T-helper 2 cell treated with Interferon-gamma antibody and Interleukin-4, amounts not matched to agents 5 μg/mL and 100 μg/mL, for 36 hours (primary cell): ENCODE data around the gene CDH1.

Source experiments
- DNase-seq: peaks from one replicate; pipeline ENCODE4 v3.0.0; 2021; ENCODE audit warnings: low spot score
- H3K27ac Mint-ChIP-seq: one replicate; pipeline ENCODE4 v1.8.0; 2021; ENCODE audit warnings: mild to moderate bottlenecking, mixed read lengths
- H3K27me3 Mint-ChIP-seq: one replicate; pipeline ENCODE4 v1.8.0; 2021; ENCODE audit warnings: low read depth, mixed read lengths
- H3K36me3 Mint-ChIP-seq: one replicate; pipeline ENCODE4 v1.8.0; 2021; ENCODE audit warnings: low read depth, mixed read lengths
- H3K4me1 Mint-ChIP-seq: one replicate; pipeline ENCODE4 v1.8.0; 2021; ENCODE audit warnings: low read depth, mixed read lengths
- H3K4me3 Mint-ChIP-seq: one replicate; pipeline ENCODE4 v1.8.0; 2022; ENCODE audit warnings: mild to moderate bottlenecking, moderate library complexity, mixed read lengths
- H3K9me3 Mint-ChIP-seq: one replicate; pipeline ENCODE4 v1.8.0; 2021; ENCODE audit warnings: mixed read lengths

Gene CDH1

GRCh38 chr16:68844211-68844564, 107.1 kb downstream of the CDH1 start:
- no peak for DNase-seq
- H3K27ac Mint-ChIP-seq: peak overlapping the region; percentile 92
- H3K9me3 Mint-ChIP-seq: no peaks in the 10 kb centered on the region
- peaks cover 8% of the 10 kb centered on the region for H3K36me3 Mint-ChIP-seq
- no peaks in the 10 kb centered on the region for H3K27me3 Mint-ChIP-seq
- peaks cover 21% of the 10 kb centered on the region for H3K4me1 Mint-ChIP-seq
- peak overlapping the region; percentile 99 for H3K4me3 Mint-ChIP-seq

- H3K27ac Mint-ChIP-seq: no peak overlapping the region
- peaks cover 8% of the 10 kb centered on the region for H3K36me3 Mint-ChIP-seq
- no peak for DNase-seq
- H3K9me3 Mint-ChIP-seq: no peaks in the 10 kb centered on the region
- no peaks in the 10 kb centered on the region for H3K27me3 Mint-ChIP-seq
- H3K4me1 Mint-ChIP-seq: peaks cover 20% of the 10 kb centered on the region
- no peak overlapping the region for H3K4me3 Mint-ChIP-seq
Measured at GRCh38 chr16:68848786-68849185, 111.7 kb downstream of the CDH1 start.

DNA sequence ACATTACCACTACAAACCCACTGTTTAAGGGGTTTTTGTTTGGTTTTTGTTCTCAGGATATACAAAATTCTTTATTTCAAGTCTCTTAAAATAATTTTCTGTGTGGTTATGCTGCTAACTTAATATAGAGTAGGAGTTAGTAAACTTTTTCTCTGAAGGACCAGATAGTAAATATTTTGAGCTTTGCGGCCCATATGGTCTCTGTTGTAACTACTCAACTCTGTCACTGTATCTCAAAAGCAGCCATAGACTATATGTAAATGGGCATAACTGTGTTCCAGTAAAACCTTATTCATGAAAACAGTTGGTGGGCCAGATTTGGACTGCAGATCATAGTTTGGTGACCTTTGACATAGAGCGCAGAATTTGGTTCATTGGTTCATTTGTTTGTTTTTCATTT, 113.4 kb downstream of the CDH1 start:
- Mint-ChIP-seq H3K36me3 (peaks cover 7% of the 10 kb centered on the region), H3K4me1 (peaks cover 10% of the 10 kb centered on the region), H3K4me3 (no peak overlapping the region), H3K9me3 (no peaks in the 10 kb centered on the region), H3K27ac (no peak overlapping the region), H3K27me3 (no peaks in the 10 kb centered on the region)
- DNase-seq: no peak

DNA sequence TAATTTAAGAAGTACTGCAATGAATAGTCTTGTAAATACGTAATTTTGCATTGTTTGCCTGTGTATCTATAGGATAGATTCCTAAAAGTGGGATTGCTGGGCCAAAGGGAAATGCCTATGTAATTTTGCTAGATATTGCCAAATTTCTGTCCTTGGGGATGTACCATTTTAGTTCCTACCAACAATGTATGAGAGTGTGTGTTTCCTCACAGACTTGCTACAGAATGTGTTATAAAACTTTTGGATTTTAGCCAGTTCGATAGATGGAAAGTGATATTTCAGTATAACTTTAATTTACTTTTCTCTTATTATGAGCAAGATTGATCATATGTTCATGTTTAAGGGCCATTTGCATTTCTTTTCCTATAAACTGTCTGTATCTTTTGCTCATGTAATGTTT, 114.5 kb downstream of the CDH1 start:
- H3K27ac Mint-ChIP-seq: no peak overlapping the region
- peaks cover 7% of the 10 kb centered on the region for H3K36me3 Mint-ChIP-seq
- H3K9me3 Mint-ChIP-seq: no peaks in the 10 kb centered on the region
- DNase-seq: no peak
- H3K4me1 Mint-ChIP-seq: peaks cover 13% of the 10 kb centered on the region
- H3K4me3 Mint-ChIP-seq: no peak overlapping the region
- no peaks in the 10 kb centered on the region for H3K27me3 Mint-ChIP-seq

GRCh38 chr16:68857479-68857878, 120.4 kb downstream of the CDH1 start:
- no peak for DNase-seq
- Mint-ChIP-seq H3K27ac (no peak overlapping the region), H3K27me3 (no peaks in the 10 kb centered on the region), H3K4me1 (peaks cover 3% of the 10 kb centered on the region), H3K9me3 (no peaks in the 10 kb centered on the region), H3K4me3 (no peak overlapping the region), H3K36me3 (peaks cover 8% of the 10 kb centered on the region)

DNA sequence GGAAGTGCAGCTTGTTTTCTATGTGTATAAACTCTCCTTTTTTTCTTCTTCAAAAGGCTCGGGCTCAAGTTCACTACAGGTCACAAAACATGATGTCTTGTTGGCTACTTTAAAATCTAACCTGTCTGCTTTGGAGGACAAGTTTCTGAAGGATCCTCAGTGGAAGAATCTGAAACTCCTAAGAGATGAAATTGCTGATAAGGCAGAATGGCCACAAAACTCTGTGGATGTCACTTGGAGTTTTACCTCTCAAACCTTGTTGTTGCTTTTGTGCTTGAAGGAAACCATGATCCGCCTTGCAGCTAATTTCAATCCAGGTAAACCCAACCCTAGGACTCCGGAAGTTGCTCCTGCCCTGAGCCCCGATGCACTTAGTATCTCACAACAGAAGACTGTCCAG, 122.7 kb downstream of the CDH1 start:
- peaks cover 8% of the 10 kb centered on the region for H3K36me3 Mint-ChIP-seq
- no peak for DNase-seq
- no peaks in the 10 kb centered on the region for H3K27me3 Mint-ChIP-seq
- no peak overlapping the region for H3K4me3 Mint-ChIP-seq
- no peaks in the 10 kb centered on the region for H3K9me3 Mint-ChIP-seq
- no peak overlapping the region for H3K27ac Mint-ChIP-seq
- peaks cover 3% of the 10 kb centered on the region for H3K4me1 Mint-ChIP-seq

- no peaks in the 10 kb centered on the region for H3K27me3 Mint-ChIP-seq
- no peaks in the 10 kb centered on the region for H3K4me1 Mint-ChIP-seq
- no peak overlapping the region for H3K4me3 Mint-ChIP-seq
- H3K9me3 Mint-ChIP-seq: no peaks in the 10 kb centered on the region
- DNase-seq: no peak
- H3K36me3 Mint-ChIP-seq: peaks cover 8% of the 10 kb centered on the region
- no peak overlapping the region for H3K27ac Mint-ChIP-seq
Measured at GRCh38 chr16:68860978-68861892, 124.1 kb downstream of the CDH1 start.

DNA sequence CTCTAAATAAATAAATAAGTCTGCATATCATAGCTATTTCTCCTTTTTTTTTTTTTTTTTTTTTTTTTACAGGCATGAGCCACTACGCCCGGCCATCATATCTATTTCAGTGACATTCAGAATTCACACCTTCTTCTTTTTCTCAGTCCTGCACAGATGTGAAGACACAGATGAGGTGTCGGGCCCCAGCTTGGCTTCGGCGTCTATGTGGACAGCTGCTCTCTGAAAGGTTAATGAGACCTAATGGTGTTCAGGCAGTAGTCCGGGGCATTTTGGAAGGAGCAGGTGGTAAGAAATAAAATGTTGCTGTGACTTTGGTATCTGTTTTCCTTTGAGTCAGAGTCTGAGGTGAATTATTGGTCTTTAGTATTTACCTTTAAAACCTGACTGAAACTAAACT, 129.8 kb downstream of the CDH1 start:
- no peak for DNase-seq
- Mint-ChIP-seq H3K9me3 (no peaks in the 10 kb centered on the region), H3K4me3 (no peak overlapping the region), H3K27me3 (no peaks in the 10 kb centered on the region), H3K27ac (no peak overlapping the region), H3K36me3 (peaks cover 22% of the 10 kb centered on the region), H3K4me1 (peaks cover 3% of the 10 kb centered on the region)

DNA sequence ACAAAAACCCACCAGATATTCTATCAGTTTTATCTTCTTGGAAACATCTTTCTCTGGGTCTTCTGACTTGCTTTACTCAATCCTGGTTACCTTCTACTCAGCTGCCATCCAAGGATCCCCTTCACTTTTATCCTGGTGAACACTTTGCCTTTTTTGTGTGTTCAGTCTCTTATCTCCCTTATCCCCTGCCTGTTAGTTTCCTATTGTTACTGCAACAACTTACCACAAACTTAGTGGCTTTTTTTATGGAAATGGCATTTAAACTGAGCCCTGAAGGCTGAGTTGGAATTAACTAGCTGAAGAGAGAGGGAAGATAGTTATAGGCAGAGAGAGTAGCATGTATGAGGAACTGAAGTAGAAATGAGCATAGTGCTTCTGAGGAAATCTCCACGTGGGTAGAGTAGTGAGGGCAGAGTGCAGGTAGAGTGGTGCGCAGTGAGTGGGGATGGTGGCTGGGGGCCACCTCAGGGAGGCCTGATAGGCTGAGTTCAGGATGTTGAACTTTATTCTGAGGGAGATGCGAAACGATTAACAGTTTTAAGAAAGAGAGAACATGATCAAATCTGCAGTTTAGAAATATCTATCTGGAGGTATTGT, 132.5 kb downstream of the CDH1 start:
- Mint-ChIP-seq H3K4me1 (peaks cover 3% of the 10 kb centered on the region), H3K36me3 (peaks cover 32% of the 10 kb centered on the region), H3K27ac (no peak overlapping the region), H3K9me3 (no peaks in the 10 kb centered on the region), H3K27me3 (no peaks in the 10 kb centered on the region), H3K4me3 (no peak overlapping the region)
- DNase-seq: no peak

GRCh38 chr16:68873635-68874471, 136.8 kb downstream of the CDH1 start:
- no peaks in the 10 kb centered on the region for H3K27me3 Mint-ChIP-seq
- no peak overlapping the region for H3K4me3 Mint-ChIP-seq
- H3K36me3 Mint-ChIP-seq: peaks cover 45% of the 10 kb centered on the region
- H3K27ac Mint-ChIP-seq: no peak overlapping the region
- peaks cover 3% of the 10 kb centered on the region for H3K4me1 Mint-ChIP-seq
- no peaks in the 10 kb centered on the region for H3K9me3 Mint-ChIP-seq
- no peak for DNase-seq

- no peak overlapping the region for H3K27ac Mint-ChIP-seq
- H3K4me1 Mint-ChIP-seq: no peaks in the 10 kb centered on the region
- H3K9me3 Mint-ChIP-seq: no peaks in the 10 kb centered on the region
- no peak for DNase-seq
- no peaks in the 10 kb centered on the region for H3K27me3 Mint-ChIP-seq
- peaks cover 37% of the 10 kb centered on the region for H3K36me3 Mint-ChIP-seq
- H3K4me3 Mint-ChIP-seq: no peak overlapping the region
Measured at GRCh38 chr16:68875871-68876270, 138.8 kb downstream of the CDH1 start.

DNA sequence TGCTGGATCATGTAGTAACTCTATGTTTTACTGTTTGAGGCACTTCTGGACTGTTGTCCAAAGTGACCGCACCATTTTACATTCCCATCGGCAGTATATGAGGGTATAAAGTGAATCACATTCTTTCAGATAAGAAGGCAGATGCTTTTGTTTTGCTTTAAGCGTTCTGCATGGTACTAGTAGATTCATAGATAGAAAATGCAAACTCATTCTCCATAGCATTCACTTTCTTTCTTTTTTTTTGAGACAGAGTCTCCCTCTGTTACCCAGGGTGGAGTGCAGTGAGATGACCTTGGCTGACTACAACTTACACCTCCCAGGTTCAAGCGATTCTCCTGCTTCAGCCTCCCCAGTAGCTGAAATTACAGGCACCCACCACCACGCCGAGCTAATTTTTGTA, 146.6 kb downstream of the CDH1 start:
- no peak for DNase-seq
- Mint-ChIP-seq H3K9me3 (no peaks in the 10 kb centered on the region), H3K27ac (no peak overlapping the region), H3K4me3 (no peak overlapping the region), H3K4me1 (no peaks in the 10 kb centered on the region), H3K27me3 (no peaks in the 10 kb centered on the region), H3K36me3 (peaks cover 12% of the 10 kb centered on the region)

- Mint-ChIP-seq H3K9me3 (no peaks in the 10 kb centered on the region), H3K36me3 (peaks cover 12% of the 10 kb centered on the region), H3K4me3 (no peak overlapping the region), H3K27ac (no peak overlapping the region), H3K4me1 (no peaks in the 10 kb centered on the region), H3K27me3 (no peaks in the 10 kb centered on the region)
- no peak for DNase-seq
Measured at GRCh38 chr16:68884401-68884800, 147.3 kb downstream of the CDH1 start.
